HG03280 (cell line): ENCODE results near the gene PLCB2.

Experiments used
- ATAC-seq: cut with Tn5 transposase; IDR thresholded peaks from one replicate; pipeline ENCODE4 v1.9.1; 2021; ENCODE audit warnings: mild to moderate bottlenecking, moderate library complexity; ENCODE audit not compliant: unreplicated experiment

The PLCB2 gene

GRCh38 chr15:40252438-40253166 is 55.1 kb downstream of the PLCB2 start:
- ATAC-seq = no peak

- ATAC-seq = no peak
Measured at GRCh38 chr15:40252141-40252437, 55.6 kb downstream of the PLCB2 start.

GRCh38 chr15:40251486-40252140 is 56.1 kb downstream of the PLCB2 start:
- ATAC-seq = no peak

- no peak for ATAC-seq
Measured at GRCh38 chr15:40250771-40251483, 56.8 kb downstream of the PLCB2 start.

- no peak for ATAC-seq
Measured at GRCh38 chr15:40250304-40250656, 57.5 kb downstream of the PLCB2 start.

- ATAC-seq = no peak
Measured at GRCh38 chr15:40249477-40250303, 58.0 kb downstream of the PLCB2 start.

- no peak for ATAC-seq
Measured at GRCh38 chr15:40248006-40248783, 59.5 kb downstream of the PLCB2 start.

- ATAC-seq = no peak
Measured at GRCh38 chr15:40247406-40247971, 60.2 kb downstream of the PLCB2 start.

- no peak for ATAC-seq
Measured at GRCh38 chr15:40246496-40247280, 61.0 kb downstream of the PLCB2 start.

GRCh38 chr15:40245666-40246450 is 61.9 kb downstream of the PLCB2 start:
- no peak for ATAC-seq

GRCh38 chr15:40244961-40245523 is 62.7 kb downstream of the PLCB2 start:
- ATAC-seq = no peak

- ATAC-seq = no peak
Measured at GRCh38 chr15:40243126-40243810, 64.5 kb downstream of the PLCB2 start.

- ATAC-seq = no peak
Measured at GRCh38 chr15:40242601-40243000, 65.1 kb downstream of the PLCB2 start.

GRCh38 chr15:40242213-40242599 is 65.5 kb downstream of the PLCB2 start:
- no peak for ATAC-seq

- no peak for ATAC-seq
Measured at GRCh38 chr15:40241269-40242212, 66.2 kb downstream of the PLCB2 start.

GRCh38 chr15:40240619-40241221 is 67.0 kb downstream of the PLCB2 start:
- no peak for ATAC-seq
